Activated CD4-positive, alpha-beta T cell treated with anti-CD3 and anti-CD28 coated beads, Interleukin-2, amount 50 U/mL, for 4 hours (primary cell): ENCODE results near the gene RET.
"Not testable (repeated sequence)": the region's sequence is repeated elsewhere in the genome, so short reads cannot be mapped to it uniquely, and the experiment has no call there.

ENCODE experiments used
- DNase-seq, 2 experiments: peaks; one replicate each; pipeline ENCODE4 v3.0.0-alpha.2; 2020

Gene RET

GRCh38 chr10:43138021-43138756, 61.3 kb downstream of the RET start, which contains the start of gene CSGALNACT2:
Gene CSGALNACT2 (plus strand): TSS chr10:43138445. CDS start chr10:43155150, 16,705 bp downstream.
- DNase-seq, result peak; percentile 80 to 83

GRCh38 chr10:43138757-43139241, 61.9 kb downstream of the RET start:
- peak; percentile 47 to 52 for DNase-seq

GRCh38 chr10:43141421-43141820, 64.6 kb downstream of the RET start:
- DNase-seq, result no peak

- no peak for DNase-seq
Measured at GRCh38 chr10:43145311-43145710, 68.4 kb downstream of the RET start.

GRCh38 chr10:43145936-43146335, 69.1 kb downstream of the RET start:
- not testable (repeated sequence) for DNase-seq

GRCh38 chr10:43151371-43151770, 74.5 kb downstream of the RET start:
- DNase-seq, result no peak

GRCh38 chr10:43153901-43154300, 77.0 kb downstream of the RET start:
- DNase-seq, result no peak

GRCh38 chr10:43155221-43155620, 78.4 kb downstream of the RET start:
- no peak for DNase-seq

- no peak for DNase-seq
Measured at GRCh38 chr10:43155741-43156140, 78.9 kb downstream of the RET start.

- DNase-seq, result no peak
Measured at GRCh38 chr10:43156590-43157341, 79.9 kb downstream of the RET start.

GRCh38 chr10:43158636-43159035, 81.8 kb downstream of the RET start:
- no peak for DNase-seq

- DNase-seq, result peak; percentile 8 to 11
Measured at GRCh38 chr10:43160046-43160920, 83.4 kb downstream of the RET start.

- no peak for DNase-seq
Measured at GRCh38 chr10:43160921-43161255, 84.0 kb downstream of the RET start.

- no peak for DNase-seq
Measured at GRCh38 chr10:43162604-43163003, 85.7 kb downstream of the RET start.

GRCh38 chr10:43166207-43166879, 89.5 kb downstream of the RET start:
- DNase-seq, result no peak

- DNase-seq, result no peak
Measured at GRCh38 chr10:43166880-43167497, 90.1 kb downstream of the RET start.

GRCh38 chr10:43167498-43167889, 90.6 kb downstream of the RET start:
- no peak for DNase-seq

- no peak for DNase-seq
Measured at GRCh38 chr10:43170491-43170890, 93.6 kb downstream of the RET start.

GRCh38 chr10:43172645-43173044, 95.8 kb downstream of the RET start:
- no peak for DNase-seq

GRCh38 chr10:43173120-43173519, 96.3 kb downstream of the RET start:
- no peak for DNase-seq

- no peak for DNase-seq
Measured at GRCh38 chr10:43174969-43175368, 98.1 kb downstream of the RET start.

GRCh38 chr10:43176271-43176670, 99.4 kb downstream of the RET start:
- no peak for DNase-seq
